HG03575 (cell line): ENCODE measurements around the gene CACNG5.
"Not testable (repeated sequence)": the region's sequence is repeated elsewhere in the genome, so short reads cannot be mapped to it uniquely, and the experiment has no call there.

Experiments
- ATAC-seq: cut with Tn5 transposase; IDR thresholded peaks from one replicate; pipeline ENCODE4 v1.9.1; 2021; ENCODE audit not compliant: unreplicated experiment, insufficient number of reproducible peaks, low FRiP score; ENCODE audit errors: extremely low read depth

CACNG5 gene

DNA sequence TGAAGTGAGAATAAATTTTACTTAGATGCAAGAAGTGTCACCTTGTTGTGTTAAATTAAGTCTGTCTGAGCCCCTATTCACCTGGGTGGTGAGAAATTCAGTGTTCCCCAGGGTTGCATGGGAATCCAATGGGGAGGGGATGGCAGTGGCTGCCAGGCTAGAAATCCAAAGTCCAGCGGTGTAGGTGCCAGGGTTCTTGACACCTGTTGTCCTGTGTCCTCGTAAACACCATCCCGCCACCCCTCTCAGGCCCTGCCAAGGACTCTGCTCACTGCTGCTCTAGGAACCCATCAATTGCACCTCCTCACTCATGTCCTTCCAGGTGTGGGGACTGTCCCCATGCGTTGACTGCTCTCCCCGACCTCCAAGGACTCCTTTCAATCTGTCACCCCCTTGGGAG, 58.9 kb downstream of the CACNG5 start:
- ATAC-seq: no peak

DNA sequence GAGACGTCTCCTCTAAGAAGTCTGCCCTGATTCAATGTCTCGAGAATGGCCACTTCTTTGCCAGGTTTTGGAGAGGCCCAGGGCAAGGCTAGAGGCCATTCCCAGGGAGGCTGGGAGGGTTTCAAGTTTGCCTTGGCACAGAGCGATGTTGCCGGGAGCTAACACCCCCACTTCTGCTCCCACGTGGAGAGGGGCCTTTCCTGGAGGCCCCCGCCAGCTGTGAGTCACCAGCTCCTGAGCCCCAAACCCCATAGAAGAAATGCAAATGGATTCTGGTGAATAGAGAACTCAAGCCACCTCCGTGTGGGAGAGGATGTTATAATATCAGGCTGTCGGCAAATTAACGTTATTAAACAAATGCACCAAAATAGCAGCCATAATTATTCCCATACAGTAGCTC, 62.2 kb downstream of the CACNG5 start:
- no peak for ATAC-seq

DNA sequence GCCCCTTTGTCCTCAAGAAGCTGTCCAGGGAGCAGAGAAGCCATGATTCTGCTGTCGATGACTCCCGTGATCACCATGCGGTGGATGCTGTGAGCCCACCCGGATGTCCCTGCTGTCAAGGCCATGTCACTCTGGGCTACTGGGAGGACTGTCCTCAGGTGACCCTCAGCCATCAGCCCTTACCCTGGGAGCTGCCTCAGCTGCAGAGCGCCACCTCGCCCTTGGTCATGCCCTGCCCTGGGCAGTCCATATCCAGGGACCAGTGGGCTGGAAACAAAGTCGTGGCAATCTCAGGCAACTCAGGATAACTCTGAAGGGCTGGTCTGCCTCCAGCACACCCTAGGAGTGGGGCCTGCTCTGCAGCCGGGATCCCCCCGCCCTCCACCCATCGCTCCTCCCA, 63.6 kb downstream of the CACNG5 start:
- ATAC-seq: no peak

GRCh38 chr17:66900126-66901010, 65.5 kb downstream of the CACNG5 start:
- ATAC-seq: no peak

DNA sequence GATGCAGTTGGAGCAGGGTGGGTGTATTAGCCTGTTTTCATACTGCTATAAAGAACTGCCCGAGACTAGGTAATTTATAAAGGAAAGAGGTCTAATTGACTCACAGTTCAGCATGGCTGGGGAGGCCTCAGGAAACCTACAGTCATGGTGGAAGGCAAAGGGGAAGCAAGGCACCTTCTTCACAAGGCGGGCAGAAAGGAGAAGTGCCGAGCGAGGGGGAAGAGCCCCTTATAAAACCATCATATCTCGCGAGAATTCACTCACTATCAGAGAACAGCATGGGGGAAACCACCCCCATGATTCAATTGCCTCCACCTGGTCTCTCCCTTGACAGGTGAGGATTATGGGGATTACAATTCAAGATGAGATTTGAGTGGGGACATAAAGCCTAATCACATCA, 68.4 kb downstream of the CACNG5 start:
- ATAC-seq: not testable (repeated sequence)

DNA sequence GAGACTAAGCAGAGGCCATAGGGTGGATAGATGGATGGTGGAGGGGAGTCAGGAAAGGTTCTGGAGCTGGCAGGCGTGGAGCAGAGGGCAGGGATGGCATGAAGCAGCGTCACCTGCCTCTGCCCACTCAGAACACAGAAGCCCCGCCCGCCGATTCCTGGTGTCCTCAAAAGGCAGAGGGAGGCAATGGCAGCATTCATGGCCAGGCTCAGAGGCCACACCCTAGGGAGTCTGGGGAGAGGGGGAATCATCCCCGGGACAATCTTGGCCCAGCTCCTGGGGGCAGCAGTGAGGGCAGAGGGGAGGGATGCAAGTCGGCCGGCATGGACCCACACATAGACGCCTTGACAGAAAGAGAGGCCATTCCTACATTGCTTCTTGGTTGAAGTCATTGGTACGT, 68.9 kb downstream of the CACNG5 start:
- no peak for ATAC-seq

GRCh38 chr17:66904760-66905624, 70.1 kb downstream of the CACNG5 start:
- no peak for ATAC-seq

DNA sequence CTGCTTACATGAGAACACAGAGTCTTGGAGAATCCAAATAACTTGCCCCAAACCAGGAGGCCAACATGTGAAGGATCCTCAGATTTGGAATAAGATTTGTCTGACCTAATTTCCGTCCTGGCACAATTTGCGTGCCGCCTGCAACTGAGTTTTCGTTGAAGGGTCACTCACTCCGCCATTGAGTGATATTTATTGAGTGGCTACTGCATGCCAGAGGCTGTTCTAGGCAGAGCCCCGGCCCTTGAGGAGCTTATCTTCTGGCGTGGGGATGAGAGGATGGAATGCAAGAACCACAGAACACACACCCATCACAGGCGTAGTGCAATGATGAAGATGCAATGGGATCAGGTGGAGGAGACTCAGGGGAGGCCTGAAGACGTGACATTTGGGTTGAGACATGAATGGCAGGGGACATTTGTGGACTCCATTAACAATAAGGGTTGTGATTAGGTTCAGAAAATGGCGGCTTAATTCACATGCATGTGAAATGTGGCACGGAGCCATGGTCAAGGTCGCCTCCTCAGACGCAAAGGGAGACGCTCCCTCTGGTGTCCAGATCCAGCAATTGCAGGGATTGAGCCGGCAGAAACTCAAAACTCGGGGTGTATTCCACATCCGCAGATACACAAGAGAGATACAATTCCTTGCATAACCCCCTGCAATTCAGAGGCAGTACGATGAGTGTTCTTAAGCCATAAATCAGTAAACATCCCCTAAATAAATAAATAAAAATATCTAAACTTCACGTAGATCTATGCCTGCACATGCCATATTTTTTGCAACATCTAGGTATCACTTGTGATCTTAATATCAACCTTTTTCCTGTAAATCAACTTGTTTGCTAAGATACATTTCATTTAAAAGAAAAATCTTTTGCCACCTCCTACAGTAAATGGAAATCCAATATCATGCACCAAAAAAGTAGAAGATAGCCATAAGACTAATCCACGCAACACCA, 71.7 kb downstream of the CACNG5 start:
- no peak for ATAC-seq

- no peak for ATAC-seq
Measured at GRCh38 chr17:66909804-66910373, 75.0 kb downstream of the CACNG5 start.

GRCh38 chr17:66910651-66911285, 75.9 kb downstream of the CACNG5 start:
- no peak for ATAC-seq

- ATAC-seq: no peak
Measured at GRCh38 chr17:66915204-66915611, 80.3 kb downstream of the CACNG5 start.

DNA sequence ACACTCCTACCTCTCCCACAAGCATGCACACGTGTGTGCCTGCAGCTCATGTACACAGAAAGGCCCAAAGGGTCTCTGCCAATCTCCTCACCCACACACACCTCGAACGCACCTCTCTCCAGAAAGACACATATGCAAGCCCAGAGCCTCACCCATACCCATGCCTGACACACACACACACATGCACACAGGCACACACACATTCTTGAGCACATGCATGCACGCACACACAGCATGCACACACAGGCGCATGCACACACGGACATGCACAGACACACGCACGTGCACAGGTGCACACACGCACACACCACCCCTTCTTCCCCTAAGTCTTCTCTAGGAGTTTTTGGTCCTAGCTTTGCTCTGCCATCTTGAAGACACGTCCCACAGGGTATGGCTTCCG, 80.9 kb downstream of the CACNG5 start:
- no peak for ATAC-seq

- no peak for ATAC-seq
Measured at GRCh38 chr17:66916946-66917345, 82.0 kb downstream of the CACNG5 start.

- no peak for ATAC-seq
Measured at GRCh38 chr17:66918896-66919295, 84.0 kb downstream of the CACNG5 start.

GRCh38 chr17:66920435-66920834, 85.5 kb downstream of the CACNG5 start:
- no peak for ATAC-seq

DNA sequence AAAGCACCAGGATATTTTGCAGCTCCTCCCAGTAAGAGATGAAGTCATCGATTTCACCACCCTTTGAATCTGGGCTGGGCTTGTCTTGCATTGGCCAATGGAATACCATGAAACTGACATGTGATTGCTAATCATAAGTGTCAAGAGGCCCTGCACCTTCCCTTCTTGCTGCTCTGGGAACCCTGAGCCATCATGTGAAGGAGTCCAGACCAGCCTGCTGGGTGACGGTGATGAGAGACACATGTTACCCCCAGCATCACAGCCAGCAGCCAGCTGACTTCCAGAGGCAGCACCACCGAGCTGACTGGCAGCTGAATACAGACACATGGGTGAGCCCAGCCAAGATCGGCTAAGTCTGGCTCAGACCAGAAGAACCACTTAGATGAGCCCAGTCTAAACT, 86.0 kb downstream of the CACNG5 start:
- no peak for ATAC-seq

DNA sequence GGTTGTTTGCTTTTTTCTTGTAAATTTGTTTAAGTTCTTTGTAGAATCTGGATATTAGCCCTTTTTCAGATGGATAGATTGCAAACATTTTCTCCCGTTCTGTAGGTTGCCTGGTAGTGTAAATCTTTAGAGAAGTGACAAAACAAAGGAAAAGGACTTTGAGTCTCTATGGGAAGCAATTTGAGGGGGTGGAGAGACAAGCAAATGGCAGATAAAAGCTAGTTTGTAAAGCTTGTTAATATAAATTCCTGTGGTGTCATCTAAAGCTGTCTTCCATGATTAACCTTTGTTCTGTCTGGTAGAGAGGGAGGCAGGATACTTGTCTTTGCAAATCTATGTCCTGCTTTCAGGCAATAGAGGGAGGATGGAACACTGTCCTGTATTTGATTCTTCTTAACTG, 89.0 kb downstream of the CACNG5 start:
- no peak for ATAC-seq

DNA sequence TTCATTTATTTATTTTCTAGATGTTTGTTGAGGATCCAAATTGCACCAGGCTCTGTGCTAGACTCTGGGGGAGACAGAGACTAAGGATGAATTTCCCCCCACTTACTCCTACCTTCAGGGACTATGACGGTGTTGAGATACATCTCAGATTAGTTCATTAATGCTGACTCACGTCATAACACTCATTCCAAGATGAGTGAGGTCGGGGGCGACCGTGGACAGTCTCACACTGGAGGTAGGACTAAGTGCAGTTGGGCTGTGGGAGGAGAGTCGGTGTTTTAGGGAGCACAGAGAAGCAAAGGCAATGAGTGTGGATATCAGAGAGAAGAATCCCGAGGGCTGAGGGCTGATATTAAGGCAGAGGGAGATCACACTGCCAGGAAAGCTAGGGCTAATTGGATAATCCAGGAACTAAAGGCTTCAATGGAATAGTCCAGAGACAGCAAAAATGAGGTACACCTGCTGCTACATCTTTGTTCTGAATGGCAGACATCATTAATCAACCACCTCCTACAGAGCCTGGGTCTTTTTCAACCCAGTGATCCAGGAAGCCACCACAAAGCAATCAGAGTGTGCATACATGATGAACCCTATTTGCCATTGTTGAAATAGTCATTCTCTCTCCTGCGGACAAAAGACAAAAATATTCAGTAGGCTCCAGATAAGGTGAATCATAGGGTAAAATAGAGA, 91.0 kb downstream of the CACNG5 start:
- ATAC-seq: no peak
